ENCODE results near the gene MARCHF5.

Gene MARCHF5

DNA sequence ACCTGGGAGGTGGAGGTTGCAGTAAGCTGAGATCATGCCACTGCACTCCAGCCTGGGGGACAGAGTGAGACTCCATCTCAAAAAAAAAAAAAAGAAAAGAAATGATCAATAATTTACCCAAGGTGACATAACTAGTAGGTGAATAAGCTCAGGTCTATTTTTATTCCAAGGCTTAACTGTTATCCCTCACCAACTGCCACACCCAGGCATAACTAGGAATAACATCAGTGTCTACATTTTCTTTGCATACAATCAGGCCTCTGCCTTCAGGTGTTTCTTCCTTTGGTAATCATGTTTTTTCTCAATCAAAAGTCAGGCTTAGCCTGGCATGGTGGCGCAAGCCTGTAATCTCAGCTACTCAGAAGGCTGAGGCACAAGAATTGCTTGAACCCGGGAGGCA lies 26.7 kb upstream of the MARCHF5 start:
- no peak for DNase-seq
- H3K36me3 ChIP-seq (replicated peaks; ENCODE audit: insufficient read depth, low read length): no peaks in the 10 kb centered on the region
- no peak overlapping the region for H2AFZ ChIP-seq (ENCODE audit: low read length)
- peaks cover 10% of the 10 kb centered on the region; the same call in 1 of the 2 replicates for H3K4me1 ChIP-seq (ENCODE audit: low read length)
- H3K9ac ChIP-seq (ENCODE audit: low read length): no peak overlapping the region
- no peaks in the 10 kb centered on the region for H3K9me3 ChIP-seq (replicated peaks; ENCODE audit: insufficient read depth, low read length)
- H3K4me3 ChIP-seq (ENCODE audit: low read length): no peak overlapping the region
- no peaks in the 10 kb centered on the region; the same call in 1 of the 2 replicates for H3F3A ChIP-seq (ENCODE audit: insufficient read depth, low read length)
- H3K27ac ChIP-seq (ENCODE audit: low read length): no peak overlapping the region
- no peaks in the 10 kb centered on the region for H3K27me3 ChIP-seq (replicated peaks; ENCODE audit: insufficient read depth, low read length)
- TF ChIP-seq, protein P1, sequence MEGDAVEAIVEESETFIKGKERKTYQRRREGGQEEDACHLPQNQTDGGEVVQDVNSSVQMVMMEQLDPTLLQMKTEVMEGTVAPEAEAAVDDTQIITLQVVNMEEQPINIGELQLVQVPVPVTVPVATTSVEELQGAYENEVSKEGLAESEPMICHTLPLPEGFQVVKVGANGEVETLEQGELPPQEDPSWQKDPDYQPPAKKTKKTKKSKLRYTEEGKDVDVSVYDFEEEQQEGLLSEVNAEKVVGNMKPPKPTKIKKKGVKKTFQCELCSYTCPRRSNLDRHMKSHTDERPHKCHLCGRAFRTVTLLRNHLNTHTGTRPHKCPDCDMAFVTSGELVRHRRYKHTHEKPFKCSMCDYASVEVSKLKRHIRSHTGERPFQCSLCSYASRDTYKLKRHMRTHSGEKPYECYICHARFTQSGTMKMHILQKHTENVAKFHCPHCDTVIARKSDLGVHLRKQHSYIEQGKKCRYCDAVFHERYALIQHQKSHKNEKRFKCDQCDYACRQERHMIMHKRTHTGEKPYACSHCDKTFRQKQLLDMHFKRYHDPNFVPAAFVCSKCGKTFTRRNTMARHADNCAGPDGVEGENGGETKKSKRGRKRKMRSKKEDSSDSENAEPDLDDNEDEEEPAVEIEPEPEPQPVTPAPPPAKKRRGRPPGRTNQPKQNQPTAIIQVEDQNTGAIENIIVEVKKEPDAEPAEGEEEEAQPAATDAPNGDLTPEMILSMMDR (IDR thresholded peaks at IDR 0.05; ENCODE audit: low read length): no peak
- no peak for TF ChIP-seq EZH2phosphoT487 (IDR thresholded peaks at IDR 0.05; ENCODE audit: low read length)
- TF ChIP-seq EZH2 (optimal IDR thresholded peaks at IDR 0.05; ENCODE audit: low read depth, low read length): no peak
- H3K79me2 ChIP-seq (ENCODE audit: low read length): peaks cover 8% of the 10 kb centered on the region
- no peaks in the 10 kb centered on the region for H3K9me2 ChIP-seq (replicated peaks; ENCODE audit: insufficient read depth, low read length)
- H4K20me1 ChIP-seq (ENCODE audit: insufficient read depth, low read length): no peaks in the 10 kb centered on the region
- H3K4me2 ChIP-seq (ENCODE audit: low read depth, low read length): no peak overlapping the region

DNA sequence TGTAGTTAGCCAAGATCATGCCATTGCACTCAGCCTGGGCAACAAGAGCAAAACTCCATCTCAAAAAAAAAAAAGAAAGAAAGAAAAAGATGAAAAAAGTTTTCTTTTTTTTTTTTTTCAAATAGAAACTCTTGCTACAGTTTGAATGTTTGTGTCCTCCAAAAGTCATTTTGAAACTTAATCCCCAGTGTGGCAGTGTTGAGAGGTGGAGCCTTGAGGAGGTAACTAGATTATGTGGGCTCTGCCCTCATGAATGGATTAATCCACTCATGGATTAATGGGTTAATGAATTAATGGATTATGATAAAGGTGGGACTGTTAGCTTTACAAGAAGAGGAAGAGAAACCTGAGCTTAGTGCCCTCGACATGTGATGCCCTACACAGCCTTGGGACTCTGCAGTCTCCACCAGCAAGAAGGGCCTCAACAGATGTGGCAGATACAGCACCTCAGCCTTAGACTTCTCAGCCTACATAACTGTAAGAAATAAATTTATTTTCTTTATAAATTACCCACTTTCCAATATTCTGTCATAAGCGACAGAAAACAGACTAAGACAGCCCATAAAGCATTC lies 25.2 kb upstream of the MARCHF5 start:
- no peaks in the 10 kb centered on the region for H4K20me1 ChIP-seq (ENCODE audit: insufficient read depth, low read length)
- peaks cover 10% of the 10 kb centered on the region; the same call in 1 of the 2 replicates for H3K4me1 ChIP-seq (ENCODE audit: low read length)
- H3K27me3 ChIP-seq (replicated peaks; ENCODE audit: insufficient read depth, low read length): no peaks in the 10 kb centered on the region
- no peaks in the 10 kb centered on the region for H3K9me3 ChIP-seq (replicated peaks; ENCODE audit: insufficient read depth, low read length)
- H2AFZ ChIP-seq (ENCODE audit: low read length): no peak overlapping the region
- H3K4me2 ChIP-seq (ENCODE audit: low read depth, low read length): no peak overlapping the region
- TF ChIP-seq, protein P1 (IDR thresholded peaks at IDR 0.05; ENCODE audit: low read length): no peak
- no peak for TF ChIP-seq EZH2phosphoT487 (IDR thresholded peaks at IDR 0.05; ENCODE audit: low read length)
- no peak for TF ChIP-seq EZH2 (optimal IDR thresholded peaks at IDR 0.05; ENCODE audit: low read depth, low read length)
- no peaks in the 10 kb centered on the region; the same call in 1 of the 2 replicates for H3F3A ChIP-seq (ENCODE audit: insufficient read depth, low read length)
- H3K9ac ChIP-seq (ENCODE audit: low read length): no peak overlapping the region
- peaks cover 8% of the 10 kb centered on the region for H3K79me2 ChIP-seq (ENCODE audit: low read length)
- no peaks in the 10 kb centered on the region for H3K9me2 ChIP-seq (replicated peaks; ENCODE audit: insufficient read depth, low read length)
- no peak for DNase-seq
- H3K36me3 ChIP-seq (replicated peaks; ENCODE audit: insufficient read depth, low read length): no peaks in the 10 kb centered on the region
- no peak overlapping the region for H3K4me3 ChIP-seq (ENCODE audit: low read length)
- no peak overlapping the region for H3K27ac ChIP-seq (ENCODE audit: low read length)

DNA sequence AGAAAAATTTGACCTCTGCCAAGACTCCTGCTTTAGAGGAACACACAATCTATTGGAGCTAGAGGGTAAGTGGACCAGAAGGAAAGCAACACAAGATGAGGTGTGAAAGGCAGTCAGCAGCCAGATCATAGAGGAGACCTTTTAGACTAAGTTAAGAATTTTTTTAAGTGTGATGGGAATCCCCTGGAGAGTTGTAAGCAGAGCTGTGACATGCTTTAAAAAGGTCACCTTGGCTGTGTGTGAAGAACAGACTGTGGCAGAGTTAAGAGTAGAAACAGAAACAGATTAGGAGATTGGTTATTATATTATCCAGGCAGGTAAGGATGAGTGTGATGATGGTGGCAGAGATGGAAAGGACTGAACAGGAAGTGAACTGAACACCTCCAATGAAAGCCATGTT lies 23.6 kb upstream of the MARCHF5 start:
- 0 out of 2 replicates have a peak overlapping the region, but pooled peaks have one; percentile 15 for H3K27ac ChIP-seq (ENCODE audit: low read length)
- H3K4me1 ChIP-seq (ENCODE audit: low read length): peaks cover 10% of the 10 kb centered on the region; the same call in 1 of the 2 replicates
- H3K4me2 ChIP-seq (ENCODE audit: low read depth, low read length): no peak overlapping the region
- TF ChIP-seq EZH2phosphoT487 (IDR thresholded peaks at IDR 0.05; ENCODE audit: low read length): no peak
- no peaks in the 10 kb centered on the region for H3K9me2 ChIP-seq (replicated peaks; ENCODE audit: insufficient read depth, low read length)
- no peak overlapping the region for H3K4me3 ChIP-seq (ENCODE audit: low read length)
- peak; percentile 57 for DNase-seq
- H3K9ac ChIP-seq (ENCODE audit: low read length): no peak overlapping the region
- no peak overlapping the region for H2AFZ ChIP-seq (ENCODE audit: low read length)
- H3K27me3 ChIP-seq (replicated peaks; ENCODE audit: insufficient read depth, low read length): no peaks in the 10 kb centered on the region
- H3K9me3 ChIP-seq (replicated peaks; ENCODE audit: insufficient read depth, low read length): no peaks in the 10 kb centered on the region
- no peaks in the 10 kb centered on the region for H4K20me1 ChIP-seq (ENCODE audit: insufficient read depth, low read length)
- H3K36me3 ChIP-seq (replicated peaks; ENCODE audit: insufficient read depth, low read length): no peaks in the 10 kb centered on the region
- no peaks in the 10 kb centered on the region for H3F3A ChIP-seq (ENCODE audit: insufficient read depth, low read length)
- H3K79me2 ChIP-seq (ENCODE audit: low read length): peaks cover 14% of the 10 kb centered on the region

DNA sequence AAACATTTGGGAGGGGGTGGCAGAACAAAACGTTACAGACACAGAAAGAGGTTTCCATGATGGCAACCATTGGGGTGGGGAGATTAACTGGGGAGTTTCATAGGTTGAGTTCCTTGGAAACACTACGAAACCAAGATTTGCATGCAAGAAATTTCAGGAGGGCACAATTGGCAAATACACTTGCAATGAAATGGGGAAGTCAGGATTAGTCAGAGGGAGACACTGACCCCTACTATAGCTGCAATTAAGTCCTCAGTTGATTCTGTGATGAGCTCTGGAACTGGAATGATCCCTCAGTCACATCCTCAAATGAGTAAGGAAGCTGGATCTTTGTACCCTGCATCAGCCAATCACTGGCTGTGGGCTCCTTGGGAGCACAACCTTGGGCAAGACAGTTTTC lies 22.2 kb upstream of the MARCHF5 start:
- H3F3A ChIP-seq (ENCODE audit: insufficient read depth, low read length): no peaks in the 10 kb centered on the region
- H3K4me2 ChIP-seq (ENCODE audit: low read depth, low read length): no peak overlapping the region
- no peak overlapping the region for H3K9ac ChIP-seq (ENCODE audit: low read length)
- H3K9me2 ChIP-seq (replicated peaks; ENCODE audit: insufficient read depth, low read length): no peaks in the 10 kb centered on the region
- TF ChIP-seq EZH2 (optimal IDR thresholded peaks at IDR 0.05; ENCODE audit: low read depth, low read length) (no peak), EZH2phosphoT487 (IDR thresholded peaks at IDR 0.05; ENCODE audit: low read length) (no peak)
- TF ChIP-seq, protein P1 (IDR thresholded peaks at IDR 0.05; ENCODE audit: low read length): no peak
- H3K27ac ChIP-seq (ENCODE audit: low read length): no peak overlapping the region
- no peak overlapping the region for H2AFZ ChIP-seq (ENCODE audit: low read length)
- peaks cover 10% of the 10 kb centered on the region; the same call in 1 of the 2 replicates for H3K4me1 ChIP-seq (ENCODE audit: low read length)
- H4K20me1 ChIP-seq (ENCODE audit: insufficient read depth, low read length): no peaks in the 10 kb centered on the region
- H3K4me3 ChIP-seq (ENCODE audit: low read length): no peak overlapping the region
- no peaks in the 10 kb centered on the region for H3K36me3 ChIP-seq (replicated peaks; ENCODE audit: insufficient read depth, low read length)
- no peaks in the 10 kb centered on the region for H3K9me3 ChIP-seq (replicated peaks; ENCODE audit: insufficient read depth, low read length)
- no peak for DNase-seq
- H3K79me2 ChIP-seq (ENCODE audit: low read length): peaks cover 23% of the 10 kb centered on the region
- no peaks in the 10 kb centered on the region for H3K27me3 ChIP-seq (replicated peaks; ENCODE audit: insufficient read depth, low read length)
